ENCODE measurements around the gene LECT2. TPM values are rescaled to one million over a fixed set of nuclear protein-coding genes. Genes with fewer than 3 reads are reported as not detected.

The LECT2 gene
- total RNA-seq, 4 donors from 2014 or later = not detected

DNA sequence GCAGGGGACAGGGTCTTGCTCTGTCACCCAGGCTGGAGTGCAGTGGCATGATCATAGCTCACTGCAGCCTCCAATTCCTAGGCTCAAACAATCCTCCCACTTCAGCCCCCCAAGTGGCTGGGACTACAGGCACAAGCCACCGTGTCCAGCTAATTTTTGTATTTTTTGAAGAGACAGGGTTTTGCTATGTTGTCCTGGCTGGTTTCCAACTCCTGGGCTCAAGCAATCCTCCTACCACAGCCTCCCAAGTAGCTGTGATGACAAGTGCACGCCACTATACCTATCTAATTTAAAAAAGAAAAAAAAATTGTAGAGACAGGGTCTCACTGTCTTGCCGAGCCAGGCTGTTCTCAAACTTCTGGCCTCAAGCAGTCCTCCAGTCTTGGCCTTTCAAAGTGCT lies 31.6 kb upstream of the LECT2 start:
- intact Hi-C loops (cut with DNase I) = no loop called here
- TF ChIP-seq POLR2AphosphoS5 (IDR thresholded peaks at IDR 0.05) (no peak), EP300 (IDR thresholded peaks at IDR 0.05) (no peak), POLR2A (IDR thresholded peaks at IDR 0.05; ENCODE audit: low read depth) (no peak)
- TF ChIP-seq, protein P1, sequence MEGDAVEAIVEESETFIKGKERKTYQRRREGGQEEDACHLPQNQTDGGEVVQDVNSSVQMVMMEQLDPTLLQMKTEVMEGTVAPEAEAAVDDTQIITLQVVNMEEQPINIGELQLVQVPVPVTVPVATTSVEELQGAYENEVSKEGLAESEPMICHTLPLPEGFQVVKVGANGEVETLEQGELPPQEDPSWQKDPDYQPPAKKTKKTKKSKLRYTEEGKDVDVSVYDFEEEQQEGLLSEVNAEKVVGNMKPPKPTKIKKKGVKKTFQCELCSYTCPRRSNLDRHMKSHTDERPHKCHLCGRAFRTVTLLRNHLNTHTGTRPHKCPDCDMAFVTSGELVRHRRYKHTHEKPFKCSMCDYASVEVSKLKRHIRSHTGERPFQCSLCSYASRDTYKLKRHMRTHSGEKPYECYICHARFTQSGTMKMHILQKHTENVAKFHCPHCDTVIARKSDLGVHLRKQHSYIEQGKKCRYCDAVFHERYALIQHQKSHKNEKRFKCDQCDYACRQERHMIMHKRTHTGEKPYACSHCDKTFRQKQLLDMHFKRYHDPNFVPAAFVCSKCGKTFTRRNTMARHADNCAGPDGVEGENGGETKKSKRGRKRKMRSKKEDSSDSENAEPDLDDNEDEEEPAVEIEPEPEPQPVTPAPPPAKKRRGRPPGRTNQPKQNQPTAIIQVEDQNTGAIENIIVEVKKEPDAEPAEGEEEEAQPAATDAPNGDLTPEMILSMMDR (IDR thresholded peaks at IDR 0.05) = no peak
- H3K9me3 ChIP-seq = no peaks in the 10 kb centered on the region
- H3K4me1 ChIP-seq = peaks cover 0 to 22% (median 18%) of the 10 kb centered on the region in 4 donors
- no peaks in the 10 kb centered on the region for H3K27me3 ChIP-seq
- H3K4me3 ChIP-seq = no peak overlapping the region
- no peak for DNase-seq (ENCODE audit: extremely low spot score)
- H3K36me3 ChIP-seq = no peaks in the 10 kb centered on the region
- H3K27ac ChIP-seq (replicated peaks in 1 of 4) = peak overlapping the region; percentile 36 to 62 (median 43)
- 75% methylated on average over 3 of the region's 3 CpGs for WGBS

GRCh38 chr5:135985951-135986350 lies 31.2 kb upstream of the LECT2 start:
- no peaks in the 10 kb centered on the region for H3K9me3 ChIP-seq
- no peaks in the 10 kb centered on the region for H3K27me3 ChIP-seq
- H3K4me3 ChIP-seq = no peak overlapping the region
- H3K27ac ChIP-seq (replicated peaks in 1 of 4) = peak overlapping the region in 3 of 4 donors; percentile 36 to 49 (median 37)
- intact Hi-C loops (cut with DNase I) = no loop called here
- H3K4me1 ChIP-seq = peaks cover 0 to 22% (median 18%) of the 10 kb centered on the region in 4 donors
- TF ChIP-seq, protein P1 (IDR thresholded peaks at IDR 0.05) = no peak
- TF ChIP-seq POLR2AphosphoS5 (IDR thresholded peaks at IDR 0.05) (no peak), EP300 (IDR thresholded peaks at IDR 0.05) (no peak), POLR2A (IDR thresholded peaks at IDR 0.05; ENCODE audit: low read depth) (no peak)
- H3K36me3 ChIP-seq = no peaks in the 10 kb centered on the region
- WGBS = 60% methylated on average over 1 of the region's 1 CpG
- no peak for DNase-seq (ENCODE audit: extremely low spot score)

- H3K27ac ChIP-seq (replicated peaks in 1 of 4) = no peak overlapping the region
- peaks cover 0 to 17% (median 11%) of the 10 kb centered on the region in 4 donors for H3K4me1 ChIP-seq
- no peak overlapping the region for H3K4me3 ChIP-seq
- TF ChIP-seq POLR2AphosphoS5 (IDR thresholded peaks at IDR 0.05) (no peak), POLR2A (IDR thresholded peaks at IDR 0.05; ENCODE audit: low read depth) (no peak), EP300 (IDR thresholded peaks at IDR 0.05) (no peak)
- TF ChIP-seq, protein P1 (IDR thresholded peaks at IDR 0.05) = no peak
- no peaks in the 10 kb centered on the region for H3K36me3 ChIP-seq
- intact Hi-C loops (cut with DNase I) = no loop called here
- no peak for DNase-seq (ENCODE audit: extremely low spot score)
- H3K27me3 ChIP-seq = no peaks in the 10 kb centered on the region
- no peaks in the 10 kb centered on the region for H3K9me3 ChIP-seq
- 86% methylated on average over 1 of the region's 1 CpG for WGBS
Measured at GRCh38 chr5:135980620-135981019, 25.8 kb upstream of the LECT2 start.

- intact Hi-C loops (cut with DNase I) = no loop called here
- DNase-seq (ENCODE audit: extremely low spot score) = no peak
- WGBS = 29% methylated on average over 1 of the region's 1 CpG
- no peaks in the 10 kb centered on the region for H3K9me3 ChIP-seq
- peaks cover 0 to 17% (median 11%) of the 10 kb centered on the region in 4 donors for H3K4me1 ChIP-seq
- no peak overlapping the region for H3K27ac ChIP-seq (replicated peaks in 1 of 4)
- no peak overlapping the region for H3K4me3 ChIP-seq
- no peaks in the 10 kb centered on the region for H3K27me3 ChIP-seq
- no peaks in the 10 kb centered on the region for H3K36me3 ChIP-seq
- TF ChIP-seq, protein P1 (IDR thresholded peaks at IDR 0.05) = no peak
- peak in 1 of 2 donors; percentile 28 for TF ChIP-seq POLR2AphosphoS5 (IDR thresholded peaks at IDR 0.05)
Measured at GRCh38 chr5:135979510-135979909, 24.7 kb upstream of the LECT2 start.

DNA sequence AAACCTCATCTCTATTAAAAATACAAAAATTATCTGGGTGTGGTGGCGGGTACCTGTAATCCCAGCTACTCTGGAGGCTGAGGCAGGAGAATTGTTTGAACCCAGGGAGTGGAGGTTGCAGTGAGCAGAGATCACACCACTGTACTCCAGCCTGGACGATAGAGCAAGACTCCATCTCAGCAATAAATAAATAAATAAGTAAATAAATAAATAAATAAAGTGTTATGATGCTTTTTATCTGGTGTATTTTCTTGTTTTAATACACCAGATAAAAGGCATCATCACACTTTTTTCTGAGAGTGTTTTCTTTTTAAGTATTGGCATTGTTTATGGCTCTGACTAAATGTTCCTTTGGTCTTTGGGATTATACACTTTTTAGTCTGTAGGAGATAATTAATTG lies 24.2 kb upstream of the LECT2 start:
- H3K36me3 ChIP-seq = no peaks in the 10 kb centered on the region
- TF ChIP-seq, protein P1 (IDR thresholded peaks at IDR 0.05) = no peak
- TF ChIP-seq POLR2A (IDR thresholded peaks at IDR 0.05; ENCODE audit: low read depth) (no peak), EP300 (IDR thresholded peaks at IDR 0.05) (no peak), POLR2AphosphoS5 (IDR thresholded peaks at IDR 0.05) (no peak)
- no peaks in the 10 kb centered on the region for H3K9me3 ChIP-seq
- 90% methylated on average over 2 of the region's 2 CpGs for WGBS
- H3K4me1 ChIP-seq = peaks cover 0 to 20% (median 12%) of the 10 kb centered on the region in 4 donors
- H3K27me3 ChIP-seq = no peaks in the 10 kb centered on the region
- DNase-seq (ENCODE audit: extremely low spot score) = no peak
- intact Hi-C loops (cut with DNase I) = no loop called here
- no peak overlapping the region for H3K4me3 ChIP-seq
- no peak overlapping the region for H3K27ac ChIP-seq (replicated peaks in 1 of 4)
